Astrocyte of the spinal cord (primary cell): ENCODE results near the gene SLC9A8.
"Not testable (repeated sequence)": the region's sequence is repeated elsewhere in the genome, so short reads cannot be mapped to it uniquely, and the experiment has no call there.

Experiments
- DNase-seq: peaks from one replicate; pipeline ENCODE4 v3.0.0; 2011; ENCODE audit warnings: low read depth, low spot score
- H3K4me3 ChIP-seq: 2 replicates; pipeline ENCODE4 v1.5.1; 2011; ENCODE audit warnings: low read depth, mild to moderate bottlenecking, low read length, moderate library complexity
- CTCF ChIP-seq: IDR thresholded peaks from 2 replicates; pipeline ENCODE4 v1.5.1; 2012; ENCODE audit warnings: low read depth, mild to moderate bottlenecking, low read length, inconsistent platforms
- in situ Hi-C: cut with HindIII; loops from 2 replicates; pipeline ENCODE4 v1.10.0; 2017; ENCODE audit warnings: low sequenced_read_pairs

The SLC9A8 gene

GRCh38 chr20:49892260-49892659 lies 79.6 kb downstream of the SLC9A8 start:
- in situ Hi-C loops = no loop called here
- no peak for DNase-seq
- TF ChIP-seq CTCF = no peak
- no peak overlapping the region for H3K4me3 ChIP-seq

- in situ Hi-C loops = no loop called here
- no peak for TF ChIP-seq CTCF
- DNase-seq = no peak
- no peak overlapping the region for H3K4me3 ChIP-seq
Measured at GRCh38 chr20:49892817-49893216, 80.2 kb downstream of the SLC9A8 start.

GRCh38 chr20:49893242-49894072 lies 80.8 kb downstream of the SLC9A8 start:
- in situ Hi-C loops = no loop called here
- no peak overlapping the region for H3K4me3 ChIP-seq
- no peak for DNase-seq
- TF ChIP-seq CTCF = no peak

GRCh38 chr20:49894073-49894470 lies 81.4 kb downstream of the SLC9A8 start:
- no peak for TF ChIP-seq CTCF
- H3K4me3 ChIP-seq = no peak overlapping the region
- no peak for DNase-seq
- in situ Hi-C loops = no loop called here

- in situ Hi-C loops, H3K4me3 ChIP-seq, DNase-seq: not testable (repeated sequence)
Measured at GRCh38 chr20:49895474-49896093, 83.0 kb downstream of the SLC9A8 start.

GRCh38 chr20:49896204-49896603 lies 83.6 kb downstream of the SLC9A8 start:
- no peak overlapping the region for H3K4me3 ChIP-seq
- in situ Hi-C loops = no loop called here
- TF ChIP-seq CTCF = no peak
- no peak for DNase-seq

GRCh38 chr20:49899541-49900383 lies 87.1 kb downstream of the SLC9A8 start:
- no peak for DNase-seq
- no peak overlapping the region for H3K4me3 ChIP-seq
- TF ChIP-seq CTCF = no peak
- in situ Hi-C loops = no loop called here
